HUDEP-2 (cell line): Measurements from ENCODE around the gene HECW1.

Experiments
- DNase-seq, 76 experiments: peaks; one replicate each; lab custom pipeline; 2025; ENCODE audit not compliant: unreplicated experiment in 76 of 76; lab: John Stamatoyannopoulos, UW

HECW1 gene

GRCh38 chr7:43486634-43487033 is 374.2 kb downstream of the HECW1 start:
- DNase-seq: no peak

GRCh38 chr7:43487731-43488073 is 375.3 kb downstream of the HECW1 start:
- DNase-seq: no peak

- DNase-seq: no peak
Measured at GRCh38 chr7:43489257-43489656, 376.8 kb downstream of the HECW1 start.

- no peak for DNase-seq
Measured at GRCh38 chr7:43490016-43490415, 377.6 kb downstream of the HECW1 start.

- no peak for DNase-seq
Measured at GRCh38 chr7:43491123-43491522, 378.7 kb downstream of the HECW1 start.

GRCh38 chr7:43491984-43492383 is 379.5 kb downstream of the HECW1 start:
- no peak for DNase-seq

GRCh38 chr7:43492896-43493295 is 380.4 kb downstream of the HECW1 start:
- peak in 1 of 76 experiments; percentile 31 for DNase-seq

- no peak for DNase-seq
Measured at GRCh38 chr7:43495572-43495971, 383.1 kb downstream of the HECW1 start.

GRCh38 chr7:43496596-43496995 is 384.1 kb downstream of the HECW1 start:
- DNase-seq: no peak

GRCh38 chr7:43501870-43502269 is 389.4 kb downstream of the HECW1 start:
- DNase-seq: no peak

- no peak for DNase-seq
Measured at GRCh38 chr7:43502941-43503340, 390.5 kb downstream of the HECW1 start.

GRCh38 chr7:43505412-43505811 is 393.0 kb downstream of the HECW1 start:
- DNase-seq: no peak

- DNase-seq: no peak
Measured at GRCh38 chr7:43506460-43506859, 394.0 kb downstream of the HECW1 start.

- DNase-seq: no peak
Measured at GRCh38 chr7:43508461-43508860, 396.0 kb downstream of the HECW1 start.

- DNase-seq: no peak
Measured at GRCh38 chr7:43509906-43510305, 397.5 kb downstream of the HECW1 start.

GRCh38 chr7:43511029-43511428 is 398.6 kb downstream of the HECW1 start:
- no peak for DNase-seq

GRCh38 chr7:43511769-43512515 is 399.5 kb downstream of the HECW1 start:
- no peak for DNase-seq

- no peak for DNase-seq
Measured at GRCh38 chr7:43513251-43513650, 400.8 kb downstream of the HECW1 start.

GRCh38 chr7:43516581-43517342 is 404.3 kb downstream of the HECW1 start:
- DNase-seq: no peak

GRCh38 chr7:43517464-43517863 is 405.0 kb downstream of the HECW1 start:
- no peak for DNase-seq

GRCh38 chr7:43520201-43520600 is 407.8 kb downstream of the HECW1 start:
- DNase-seq: no peak
